K562 (cell line): ENCODE data around the gene ZFX. TPM values are rescaled to one million over a fixed set of nuclear protein-coding genes. Genes with fewer than 3 reads are reported as not detected.

Experiments
- ATAC-seq: fragments of 200-7000 bp; cut with Tn5 transposase; 3 replicates; pipeline ENCODE4 v1.9.1; 2020; ENCODE audit warnings: moderate library complexity
- BruUV-seq: library from RNA; stranded (reverse); fragments of 400-500 nt; replicated peaks from 2 replicates; lab custom pipeline; 2021; lab: Mats Ljungman, UMichigan
- CTCF ChIA-PET: fragments of 300-600 bp; formaldehyde crosslinking; extraction: SDS; loops from one replicate; lab custom pipeline; 2021; ENCODE audit warnings: low intra/inter-chr PET ratio; lab: Yijun Ruan, JAX
- POLR2A ChIA-PET: fragments of 300-600, 350-650 bp; sonication (Branson Sonifier 250); formaldehyde crosslinking; extraction: SDS; loops from one replicate; lab custom pipeline; 2021; ENCODE audit warnings: antibody characterized with exemption, inconsistent platforms; lab: Yijun Ruan, JAX
- DNase-seq, 4 experiments: peaks; one replicate each; pipeline versions ENCODE4 v3.0.0 to v3.0.0-alpha.2; 2011 to 2018; ENCODE audit warnings: low spot score in 3 of 4, mixed read lengths in 3 of 4; ENCODE audit errors: extremely low read depth in 1 of 4
- FAIRE-seq: peaks from 2 replicates; lab custom pipeline; 2011; peaks lifted over from hg19 to GRCh38; lab: Jason Lieb, UNC
- H2AFZ ChIP-seq: 2 replicates; pipeline ENCODE4 v1.6.0; 2011; ENCODE audit warnings: low read depth, low read length, control low read depth, inconsistent platforms
- H3K27ac ChIP-seq: fragments of 200-600 bp; 3 replicates; pipeline ENCODE4 v1.8.0; 2011; ENCODE audit warnings: low read depth, mild to moderate bottlenecking, control low read depth, inconsistent platforms, low read length, moderate library complexity, mixed read lengths; ENCODE audit errors: extremely low read depth
- H3K27me3 ChIP-seq, 2 experiments: fragments of 300-600 bp in 1 of 2; 2 replicates in 1 of 2; 3 replicates in 1 of 2; pipeline versions ENCODE4 v1.6.0 to v1.8.0; 2011; ENCODE audit warnings: inconsistent platforms in 2 of 2, low read length in 2 of 2, mild to moderate bottlenecking in 1 of 2, mixed read lengths in 1 of 2, moderate library complexity in 1 of 2; ENCODE audit not compliant: control insufficient read depth in 2 of 2, insufficient read depth in 2 of 2
- H3K36me3 ChIP-seq: fragments of 300-600 bp; 3 replicates; pipeline ENCODE4 v1.8.0; 2011; ENCODE audit warnings: mild to moderate bottlenecking, low read length, inconsistent platforms; ENCODE audit not compliant: control insufficient read depth, insufficient read depth
- H3K4me1 ChIP-seq, 2 experiments: fragments of 200-600 bp in 1 of 2; replicated peaks in 1 of 2; 2 replicates in 1 of 2; 3 replicates in 1 of 2; pipeline versions ENCODE4 v1.5.1 to v1.8.0; 2011; ENCODE audit warnings: inconsistent platforms in 2 of 2, low read length in 2 of 2, mild to moderate bottlenecking in 1 of 2, mixed read lengths in 1 of 2, moderate library complexity in 1 of 2; ENCODE audit not compliant: control insufficient read depth in 2 of 2, insufficient read depth in 2 of 2
- H3K4me2 ChIP-seq: 2 replicates; pipeline ENCODE4 v1.6.1; 2011; ENCODE audit warnings: low read length, control low read depth, inconsistent platforms, mixed read lengths; ENCODE audit not compliant: insufficient read depth
- H3K4me3 ChIP-seq: fragments of 200-600 bp; sonication (generic), shearing (Covaris generic); 2 replicates; pipeline ENCODE4 v1.5.1; 2016; ENCODE audit warnings: control low read depth, inconsistent platforms
- H3K79me2 ChIP-seq: fragments of 200-600 bp; 3 replicates; pipeline ENCODE4 v1.8.0; 2011; ENCODE audit warnings: low read length, inconsistent platforms; ENCODE audit not compliant: control insufficient read depth, insufficient read depth
- H3K9ac ChIP-seq, 2 experiments: 2 replicates each; pipeline versions ENCODE4 v1.6.0 to v1.6.1; 2011; ENCODE audit warnings: low read depth in 2 of 2, low read length in 2 of 2, control low read depth in 1 of 2, inconsistent platforms in 1 of 2, mild to moderate bottlenecking in 1 of 2, mixed read lengths in 1 of 2; ENCODE audit not compliant: insufficient read depth in 1 of 2
- H3K9me1 ChIP-seq: one replicate; pipeline ENCODE4 v1.6.0; 2011; ENCODE audit warnings: inconsistent platforms, mild to moderate bottlenecking, low read length, moderate library complexity; ENCODE audit not compliant: control insufficient read depth, insufficient read depth
- H3K9me3 ChIP-seq: replicated peaks from 2 replicates; pipeline ENCODE4 v1.5.1; 2011; ENCODE audit warnings: low read depth, low read length, inconsistent platforms; ENCODE audit not compliant: control insufficient read depth, insufficient read depth
- H4K20me1 ChIP-seq: replicated peaks from 2 replicates; pipeline ENCODE4 v1.6.1; 2011; ENCODE audit warnings: low read length, inconsistent platforms, mixed read lengths; ENCODE audit not compliant: control insufficient read depth, insufficient read depth
- CBX1 ChIP-seq: sonication (generic); IDR thresholded peaks from 2 replicates; pipeline ENCODE4 v1.6.1; 2016; ENCODE audit warnings: antibody characterized with exemption, low read depth, mild to moderate bottlenecking
- ETS2 ChIP-seq: IDR thresholded peaks from 2 replicates; pipeline ENCODE4 v1.6.1; 2016; ENCODE audit warnings: borderline replicate concordance, missing genetic modification characterization, mild to moderate bottlenecking, moderate library complexity, missing compliant biosample characterization; ENCODE audit not compliant: poor library complexity, severe bottlenecking
- KDM2B ChIP-seq: fragments of 250-450 bp; sonication (Bioruptor Pico); IDR thresholded peaks from 2 replicates; pipeline ENCODE4 v1.8.0; 2021; ENCODE audit warnings: mild to moderate bottlenecking, moderate library complexity
- SMAD2 ChIP-seq: fragments of 150-350 bp; IDR thresholded peaks from 2 replicates; pipeline ENCODE4 v1.6.1; 2014; ENCODE audit warnings: low read depth, mild to moderate bottlenecking, low read length
- ZNF655 ChIP-seq: fragments of 250-450 bp; sonication (Bioruptor Pico); IDR thresholded peaks from 2 replicates; pipeline ENCODE4 v1.5.0; 2021
- ZNF766 ChIP-seq: fragments of 200-800 bp; sonication (Bioruptor generic); conservative IDR thresholded peaks from 2 replicates; pipeline ENCODE4 v1.6.1; 2016; ENCODE audit warnings: missing genetic modification characterization, missing compliant biosample characterization
- WGBS: fragments of 100-300 bp; shearing (Covaris generic); methylation state at CpG from one replicate; pipeline ENCODE4 v1.1.6; 2016; ENCODE audit warnings: low coverage, mixed read lengths; ENCODE audit not compliant: insufficient coverage; ENCODE audit errors: missing lambda C conversion rate; 5-methylcytosine and 5-hydroxymethylcytosine counted together
- in situ Hi-C: fragments of 300-500 bp; cut with MboI; formaldehyde crosslinking; loops from 4 replicates; pipeline ENCODE4 v1.15.0; 2018; ENCODE audit warnings: inconsistent platforms, mixed read lengths
- intact Hi-C: fragments of 100-400 bp; cut with micrococcal nuclease; formaldehyde crosslinking; loops from 2 replicates; pipeline ENCODE4 v1.14.2; 2022
- polyA plus RNA-seq, 8 experiments: library from polyadenylated mRNA; depleted of rRNA in 4 of 8; stranded (reverse) in 5 of 8; unstranded in 3 of 8; fragments of >200 nt; fragmentation: Nextera tagmentation in 2 of 8; fragmentation: Illumina TruSeq in 1 of 8; extraction: Ambion mirVana in 2 of 8; extraction: Trizol in 1 of 8; gene quantifications; 2 replicates each; pipeline versions ENCODE4 v1.2.1 to v1.2.3, GENCODE V29; 2011 to 2014; ENCODE audit warnings: inconsistent platforms in 1 of 8, missing spikeins in 1 of 8
- total RNA-seq, 7 experiments: library from RNA; depleted of rRNA in 6 of 7; stranded (reverse); fragments of >200 nt in 6 of 7; fragmentation: Illumina TruSeq in 2 of 7; extraction: Trizol in 2 of 7; gene quantifications; 2 replicates each; pipeline versions ENCODE4 v1.2.1 to v1.2.3, GENCODE V29; 2011 to 2021; ENCODE audit warnings: low replicate concordance in 1 of 7
- TF ChIP-seq, protein P1 (sequence below): sonication (generic); IDR thresholded peaks from 2 replicates; pipeline ENCODE4 v1.6.1; 2016
- TF ChIP-seq, protein P2 (sequence below): fragments of 200-400 bp; formaldehyde crosslinking; IDR thresholded peaks from 2 replicates; pipeline ENCODE4 v1.6.1; 2017; ENCODE audit warnings: mild to moderate bottlenecking, low read depth, low read length, moderate library complexity
- TF ChIP-seq, protein P3 (sequence below): fragments of 250-450 bp; sonication (Bioruptor Pico); IDR thresholded peaks from 2 replicates; pipeline ENCODE4 v1.5.1; 2021; ENCODE audit warnings: mild to moderate bottlenecking

The ZFX gene
- total and polyA plus RNA-seq, 9 of the 15 experiments (the other 6 are each of a cell fraction or from before 2014, with no cell fraction given) = 5.3 to 25.2 (median 11.4) TPM

- peaks cover 15% of the 10 kb centered on the region; the same call in 1 of the 3 replicates for H3K36me3 ChIP-seq
- H3K4me3 ChIP-seq = peak overlapping the region; percentile 89; the same call in 1 of the 2 replicates
- WGBS = 18% methylated on average over 3 of the region's 3 CpGs
- ChIA-PET POLR2A (no interaction called here), CTCF (no interaction called here)
- peaks cover 12% of the 10 kb centered on the region; the same call in 1 of the 2 replicates for H4K20me1 ChIP-seq
- H3K9me3 ChIP-seq = no peaks in the 10 kb centered on the region
- no peaks in the 10 kb centered on the region for H3K27me3 ChIP-seq
- peak overlapping the region; percentile 79; the same call in 1 of the 2 replicates for H3K4me2 ChIP-seq
- intact Hi-C loops (no loop called here), in situ Hi-C loops (no loop called here)
- H3K27ac ChIP-seq = peak overlapping the region; percentile 96; the same call in 2 of the 3 replicates
- H3K4me1 ChIP-seq = peaks cover 12 to 23% of the 10 kb centered on the region in 2 experiments; a peak in 3 of 5 replicates
- DNase-seq = peak in 1 of 4 experiments; percentile 15
- no peak for FAIRE-seq
- ATAC-seq = no peak
- H2AFZ ChIP-seq = peak overlapping the region; percentile 83
- H3K79me2 ChIP-seq = peaks cover 36% of the 10 kb centered on the region
- H3K9me1 ChIP-seq = peaks cover 3% of the 10 kb centered on the region
- H3K9ac ChIP-seq = peak overlapping the region in 1 of 2 experiments; percentile 93; a peak in 3 of 4 replicates
- BruUV-seq = no TSS peak
- TF ChIP-seq, protein P1, sequence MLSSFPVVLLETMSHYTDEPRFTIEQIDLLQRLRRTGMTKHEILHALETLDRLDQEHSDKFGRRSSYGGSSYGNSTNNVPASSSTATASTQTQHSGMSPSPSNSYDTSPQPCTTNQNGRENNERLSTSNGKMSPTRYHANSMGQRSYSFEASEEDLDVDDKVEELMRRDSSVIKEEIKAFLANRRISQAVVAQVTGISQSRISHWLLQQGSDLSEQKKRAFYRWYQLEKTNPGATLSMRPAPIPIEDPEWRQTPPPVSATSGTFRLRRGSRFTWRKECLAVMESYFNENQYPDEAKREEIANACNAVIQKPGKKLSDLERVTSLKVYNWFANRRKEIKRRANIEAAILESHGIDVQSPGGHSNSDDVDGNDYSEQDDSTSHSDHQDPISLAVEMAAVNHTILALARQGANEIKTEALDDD = no peak
- TF ChIP-seq SMAD2 (no peak), ZNF655 (CRISPR knock-in tag) (no peak), KDM2B (CRISPR knock-in tag) (no peak), ETS2 (no peak), CBX1 (no peak), ZNF766 (CRISPR knock-in tag) (no peak)
- TF ChIP-seq, protein P2, sequence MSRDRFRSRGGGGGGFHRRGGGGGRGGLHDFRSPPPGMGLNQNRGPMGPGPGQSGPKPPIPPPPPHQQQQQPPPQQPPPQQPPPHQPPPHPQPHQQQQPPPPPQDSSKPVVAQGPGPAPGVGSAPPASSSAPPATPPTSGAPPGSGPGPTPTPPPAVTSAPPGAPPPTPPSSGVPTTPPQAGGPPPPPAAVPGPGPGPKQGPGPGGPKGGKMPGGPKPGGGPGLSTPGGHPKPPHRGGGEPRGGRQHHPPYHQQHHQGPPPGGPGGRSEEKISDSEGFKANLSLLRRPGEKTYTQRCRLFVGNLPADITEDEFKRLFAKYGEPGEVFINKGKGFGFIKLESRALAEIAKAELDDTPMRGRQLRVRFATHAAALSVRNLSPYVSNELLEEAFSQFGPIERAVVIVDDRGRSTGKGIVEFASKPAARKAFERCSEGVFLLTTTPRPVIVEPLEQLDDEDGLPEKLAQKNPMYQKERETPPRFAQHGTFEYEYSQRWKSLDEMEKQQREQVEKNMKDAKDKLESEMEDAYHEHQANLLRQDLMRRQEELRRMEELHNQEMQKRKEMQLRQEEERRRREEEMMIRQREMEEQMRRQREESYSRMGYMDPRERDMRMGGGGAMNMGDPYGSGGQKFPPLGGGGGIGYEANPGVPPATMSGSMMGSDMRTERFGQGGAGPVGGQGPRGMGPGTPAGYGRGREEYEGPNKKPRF = no peak
- TF ChIP-seq, protein P3, sequence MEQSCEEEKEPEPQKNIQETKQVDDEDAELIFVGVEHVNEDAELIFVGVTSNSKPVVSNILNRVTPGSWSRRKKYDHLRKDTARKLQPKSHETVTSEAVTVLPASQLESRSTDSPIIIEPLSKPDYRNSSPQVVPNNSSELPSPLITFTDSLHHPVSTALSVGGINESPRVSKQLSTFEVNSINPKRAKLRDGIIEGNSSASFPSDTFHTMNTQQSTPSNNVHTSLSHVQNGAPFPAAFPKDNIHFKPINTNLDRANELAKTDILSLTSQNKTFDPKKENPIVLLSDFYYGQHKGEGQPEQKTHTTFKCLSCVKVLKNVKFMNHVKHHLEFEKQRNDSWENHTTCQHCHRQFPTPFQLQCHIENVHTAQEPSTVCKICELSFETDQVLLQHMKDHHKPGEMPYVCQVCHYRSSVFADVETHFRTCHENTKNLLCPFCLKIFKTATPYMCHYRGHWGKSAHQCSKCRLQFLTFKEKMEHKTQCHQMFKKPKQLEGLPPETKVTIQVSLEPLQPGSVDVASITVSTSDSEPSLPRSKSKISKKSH (CRISPR knock-in tag) = no peak
Measured at GRCh38 chrX:24148121-24148520, 1.4 kb upstream of the ZFX start.
